WTC11 (cell line): ENCODE measurements around the gene RIOK1. TPM values are rescaled to one million over a fixed set of nuclear protein-coding genes. Genes with fewer than 3 reads are reported as not detected.

ENCODE experiments used
- ATAC-seq: fragments of 200-7000 bp; cut with Tn5 transposase; 2 replicates; pipeline ENCODE4 v1.10.0; 2021; ENCODE audit warnings: mild to moderate bottlenecking, moderate library complexity
- CTCF ChIA-PET: fragments of 300-600 bp; sonication (Branson Sonifier 250); formaldehyde crosslinking; loops from one replicate; lab custom pipeline; 2021; ENCODE audit warnings: antibody characterized with exemption; lab: Charles Lee
- POLR2A ChIA-PET: fragments of 350-600 bp; sonication (Branson Sonifier 250); formaldehyde crosslinking; loops from one replicate; lab custom pipeline; 2021; ENCODE audit warnings: antibody characterized with exemption; lab: Charles Lee
- DNase-seq: peaks from one replicate; pipeline ENCODE4 v3.0.0; 2021; ENCODE audit warnings: low spot score
- H3K27ac Mint-ChIP-seq: 2 replicates; pipeline ENCODE4 v1.8.0; 2021; ENCODE audit warnings: mixed read lengths
- H3K27me3 Mint-ChIP-seq: 2 replicates; pipeline ENCODE4 v1.8.0; 2021; ENCODE audit warnings: low read depth, mild to moderate bottlenecking, moderate library complexity, mixed read lengths
- H3K36me3 Mint-ChIP-seq: 2 replicates; pipeline ENCODE4 v1.8.0; 2021; ENCODE audit warnings: mixed read lengths
- H3K4me1 Mint-ChIP-seq: 2 replicates; pipeline ENCODE4 v1.8.0; 2022; ENCODE audit warnings: mixed read lengths
- H3K4me3 Mint-ChIP-seq: 2 replicates; pipeline ENCODE4 v1.8.0; 2021; ENCODE audit warnings: mild to moderate bottlenecking, moderate library complexity, mixed read lengths
- H3K9me3 Mint-ChIP-seq: 2 replicates; pipeline ENCODE4 v1.8.0; 2021; ENCODE audit warnings: mixed read lengths
- AFF4 ChIP-seq: sonication (generic); formaldehyde crosslinking; IDR thresholded peaks from 2 replicates; pipeline ENCODE4 v1.8.1; 2023; ENCODE audit warnings: mild to moderate bottlenecking, missing genetic modification reagents, borderline replicate concordance
- ATF3 ChIP-seq: sonication (generic); formaldehyde crosslinking; conservative IDR thresholded peaks from 2 replicates; pipeline ENCODE4 v1.8.1; 2022; ENCODE audit warnings: mild to moderate bottlenecking, missing genetic modification reagents
- CREB1 ChIP-seq: sonication (generic); formaldehyde crosslinking; IDR thresholded peaks from 2 replicates; pipeline ENCODE4 v1.8.0; 2023; ENCODE audit warnings: mild to moderate bottlenecking, missing genetic modification reagents
- ESRRA ChIP-seq: sonication (generic); formaldehyde crosslinking; IDR thresholded peaks from 2 replicates; pipeline ENCODE4 v1.8.1; 2022; ENCODE audit warnings: mild to moderate bottlenecking, missing genetic modification reagents, borderline replicate concordance
- ETV6 ChIP-seq: sonication (generic); formaldehyde crosslinking; IDR thresholded peaks from 2 replicates; pipeline ENCODE4 v1.8.1; 2022; ENCODE audit warnings: mild to moderate bottlenecking, missing genetic modification reagents
- IRF1 ChIP-seq: sonication (generic); formaldehyde crosslinking; IDR thresholded peaks from 2 replicates; pipeline ENCODE4 v1.8.0; 2023; ENCODE audit warnings: missing genetic modification reagents
- NFYB ChIP-seq: sonication (generic); formaldehyde crosslinking; conservative IDR thresholded peaks from 2 replicates; pipeline ENCODE4 v1.8.0; 2022; ENCODE audit warnings: low read depth, missing genetic modification reagents
- NR3C1 ChIP-seq: sonication (generic); formaldehyde crosslinking; conservative IDR thresholded peaks from 2 replicates; pipeline ENCODE4 v1.8.1; 2023; ENCODE audit warnings: low read depth, mild to moderate bottlenecking, missing genetic modification reagents
- SMAD3 ChIP-seq: sonication (generic); formaldehyde crosslinking; IDR thresholded peaks from 2 replicates; pipeline ENCODE4 v1.8.0; 2022; ENCODE audit warnings: missing genetic modification reagents, mild to moderate bottlenecking, borderline replicate concordance
- SMAD4 ChIP-seq: sonication (generic); formaldehyde crosslinking; IDR thresholded peaks from 2 replicates; pipeline ENCODE4 v1.8.0; 2022; ENCODE audit warnings: mild to moderate bottlenecking, missing genetic modification reagents
- SP1 ChIP-seq: sonication (generic); formaldehyde crosslinking; conservative IDR thresholded peaks from 2 replicates; pipeline ENCODE4 v1.8.1; 2022; ENCODE audit warnings: missing genetic modification reagents
- STAT6 ChIP-seq: sonication (generic); formaldehyde crosslinking; conservative IDR thresholded peaks from 2 replicates; pipeline ENCODE4 v1.8.1; 2023; ENCODE audit warnings: mild to moderate bottlenecking, low read depth, missing genetic modification reagents, moderate library complexity
- TCF7 ChIP-seq: sonication (generic); formaldehyde crosslinking; IDR thresholded peaks from 2 replicates; pipeline ENCODE4 v1.8.0; 2022; ENCODE audit warnings: mild to moderate bottlenecking, low read depth, missing genetic modification reagents, moderate library complexity
- TP53 ChIP-seq: sonication (generic); formaldehyde crosslinking; IDR thresholded peaks from 2 replicates; pipeline ENCODE4 v1.8.1; 2023; ENCODE audit warnings: mild to moderate bottlenecking, missing genetic modification reagents
- total RNA-seq: library from RNA; stranded (reverse); gene quantifications from 3 replicates; pipeline ENCODE4 v1.2.3, GENCODE V29; 2021

RIOK1 gene
- total RNA-seq, 1 experiment from 2014 or later = 25.6 TPM

GRCh38 chr6:7432391-7433120 lies 42.9 kb downstream of the RIOK1 start (continued):
- TF ChIP-seq AFF4 (CRISPR knock-in tag) (no peak), SMAD3 (no peak), ETV6 (CRISPR knock-in tag) (no peak)

GRCh38 chr6:7433121-7433617 lies 43.6 kb downstream of the RIOK1 start:
- no peaks in the 10 kb centered on the region for H3K27me3 Mint-ChIP-seq
- no peak for ATAC-seq
- no peak overlapping the region for H3K4me3 Mint-ChIP-seq
- TF ChIP-seq ATF3 (CRISPR knock-in tag) = no peak
- TF ChIP-seq SP1 = no peak
- no peak overlapping the region for H3K27ac Mint-ChIP-seq
- no peaks in the 10 kb centered on the region for H3K36me3 Mint-ChIP-seq
- CTCF ChIA-PET = interaction anchor here (1.5 kb wide), 1 partner anchor 108 kb away, joined by 5 read pairs; the partner anchor contains the start of gene DSP
- H3K4me1 Mint-ChIP-seq = peaks cover 17% of the 10 kb centered on the region
- POLR2A ChIA-PET = interaction anchor here (0.6 kb wide), 1 partner anchor 24 kb away, joined by 5 read pairs; no protein-coding TSS in a partner anchor
- DNase-seq = no peak
- no peaks in the 10 kb centered on the region for H3K9me3 Mint-ChIP-seq

GRCh38 chr6:7434672-7435071 lies 45.1 kb downstream of the RIOK1 start:
- H3K4me1 Mint-ChIP-seq = peaks cover 17% of the 10 kb centered on the region
- CTCF ChIA-PET = interaction anchor here (2.0 kb wide), 1 partner anchor 10 kb away, joined by 6 read pairs; no protein-coding TSS in a partner anchor

More at GRCh38 chr6:7434672-7435071, 45.1 kb downstream of the RIOK1 start:
- POLR2A ChIA-PET = no interaction called here
- no peak for ATAC-seq
- Mint-ChIP-seq H3K4me3 (no peak overlapping the region), H3K36me3 (no peaks in the 10 kb centered on the region), H3K27ac (no peak overlapping the region), H3K9me3 (no peaks in the 10 kb centered on the region), H3K27me3 (no peaks in the 10 kb centered on the region)
- DNase-seq = no peak
- TF ChIP-seq SMAD4 (CRISPR knock-in tag) (no peak), STAT6 (CRISPR knock-in tag) (no peak), IRF1 (CRISPR knock-in tag) (no peak), NFYB (CRISPR knock-in tag) (no peak), TCF7 (no peak), ESRRA (CRISPR knock-in tag) (no peak), NR3C1 (CRISPR knock-in tag) (no peak), TP53 (CRISPR knock-in tag) (no peak), CREB1 (CRISPR knock-in tag) (no peak)
